ENCODE results near the gene SEMA3A. TPM values are rescaled to one million over a fixed set of nuclear protein-coding genes. Genes with fewer than 3 reads are reported as not detected.

SEMA3A gene
- polyA plus RNA-seq, 1 donor from 2014 or later = 22.8 TPM

DNA sequence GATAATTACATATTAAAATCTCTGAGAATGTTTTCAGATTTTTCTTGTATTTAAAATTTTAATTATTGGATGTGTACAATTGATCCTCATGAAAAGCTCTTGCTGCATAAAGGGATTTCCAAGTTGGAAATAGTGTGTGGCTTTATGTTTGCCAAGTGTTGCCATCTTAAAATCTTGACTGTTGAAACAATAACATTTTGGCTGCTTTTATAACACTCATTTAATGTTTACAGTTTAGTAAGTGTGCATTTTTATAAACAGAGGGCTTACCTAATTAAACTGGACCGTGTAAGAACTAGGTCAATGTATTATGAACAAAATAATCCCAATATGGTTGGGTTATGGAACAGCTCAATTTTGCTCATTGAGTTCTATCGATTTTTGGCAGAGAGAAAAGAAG, 23.9 kb downstream of the SEMA3A start:
- Histone ChIP-seq H3K9me3 (ENCODE audit: low read length) (peaks cover 5% of the 10 kb centered on the region), H2AFZ (ENCODE audit: low read depth, low read length) (no peak overlapping the region), H3K9ac (ENCODE audit: low read length) (no peak overlapping the region), H3K9me2 (ENCODE audit: insufficient read depth, low read length) (no peaks in the 10 kb centered on the region), H3K4me3 (ENCODE audit: low read length) (no peak overlapping the region), H3K79me2 (replicated peaks; ENCODE audit: insufficient read depth, low read length) (no peaks in the 10 kb centered on the region), H4K20me1 (ENCODE audit: insufficient read depth) (no peaks in the 10 kb centered on the region), H3K27ac (ENCODE audit: low read length) (no peak overlapping the region), H3K27me3 (ENCODE audit: insufficient read depth, low read depth, low read length) (no peaks in the 10 kb centered on the region), H3K36me3 (ENCODE audit: insufficient read depth, low read length) (no peaks in the 10 kb centered on the region), H3K4me2 (ENCODE audit: low read length) (no peak overlapping the region), H3F3A (ENCODE audit: insufficient read depth, low read length, poor library complexity, severe bottlenecking) (no peaks in the 10 kb centered on the region)
- TF ChIP-seq MXI1 (conservative IDR thresholded peaks at IDR 0.05; ENCODE audit: poor library complexity, severe bottlenecking) = no peak
- TF ChIP-seq SMC3 (conservative IDR thresholded peaks at IDR 0.05; ENCODE audit: poor library complexity) = no peak
- no peak for TF ChIP-seq POLR2AphosphoS5 (IDR thresholded peaks at IDR 0.05)
- TF ChIP-seq EZH2 (IDR thresholded peaks at IDR 0.05; ENCODE audit: borderline replicate concordance, insufficient read depth, low read length, poor library complexity, severe bottlenecking) = no peak
- TF ChIP-seq, protein P1, sequence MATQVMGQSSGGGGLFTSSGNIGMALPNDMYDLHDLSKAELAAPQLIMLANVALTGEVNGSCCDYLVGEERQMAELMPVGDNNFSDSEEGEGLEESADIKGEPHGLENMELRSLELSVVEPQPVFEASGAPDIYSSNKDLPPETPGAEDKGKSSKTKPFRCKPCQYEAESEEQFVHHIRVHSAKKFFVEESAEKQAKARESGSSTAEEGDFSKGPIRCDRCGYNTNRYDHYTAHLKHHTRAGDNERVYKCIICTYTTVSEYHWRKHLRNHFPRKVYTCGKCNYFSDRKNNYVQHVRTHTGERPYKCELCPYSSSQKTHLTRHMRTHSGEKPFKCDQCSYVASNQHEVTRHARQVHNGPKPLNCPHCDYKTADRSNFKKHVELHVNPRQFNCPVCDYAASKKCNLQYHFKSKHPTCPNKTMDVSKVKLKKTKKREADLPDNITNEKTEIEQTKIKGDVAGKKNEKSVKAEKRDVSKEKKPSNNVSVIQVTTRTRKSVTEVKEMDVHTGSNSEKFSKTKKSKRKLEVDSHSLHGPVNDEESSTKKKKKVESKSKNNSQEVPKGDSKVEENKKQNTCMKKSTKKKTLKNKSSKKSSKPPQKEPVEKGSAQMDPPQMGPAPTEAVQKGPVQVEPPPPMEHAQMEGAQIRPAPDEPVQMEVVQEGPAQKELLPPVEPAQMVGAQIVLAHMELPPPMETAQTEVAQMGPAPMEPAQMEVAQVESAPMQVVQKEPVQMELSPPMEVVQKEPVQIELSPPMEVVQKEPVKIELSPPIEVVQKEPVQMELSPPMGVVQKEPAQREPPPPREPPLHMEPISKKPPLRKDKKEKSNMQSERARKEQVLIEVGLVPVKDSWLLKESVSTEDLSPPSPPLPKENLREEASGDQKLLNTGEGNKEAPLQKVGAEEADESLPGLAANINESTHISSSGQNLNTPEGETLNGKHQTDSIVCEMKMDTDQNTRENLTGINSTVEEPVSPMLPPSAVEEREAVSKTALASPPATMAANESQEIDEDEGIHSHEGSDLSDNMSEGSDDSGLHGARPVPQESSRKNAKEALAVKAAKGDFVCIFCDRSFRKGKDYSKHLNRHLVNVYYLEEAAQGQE (IDR thresholded peaks at IDR 0.05; ENCODE audit: borderline replicate concordance) = no peak
- no peak for TF ChIP-seq RAD21 (conservative IDR thresholded peaks at IDR 0.05)
- TF ChIP-seq EP300 (conservative IDR thresholded peaks at IDR 0.05; ENCODE audit: poor library complexity, severe bottlenecking) = no peak
- TF ChIP-seq TAF1 (IDR thresholded peaks at IDR 0.05; ENCODE audit: low read depth) = no peak
- TF ChIP-seq, protein P2, sequence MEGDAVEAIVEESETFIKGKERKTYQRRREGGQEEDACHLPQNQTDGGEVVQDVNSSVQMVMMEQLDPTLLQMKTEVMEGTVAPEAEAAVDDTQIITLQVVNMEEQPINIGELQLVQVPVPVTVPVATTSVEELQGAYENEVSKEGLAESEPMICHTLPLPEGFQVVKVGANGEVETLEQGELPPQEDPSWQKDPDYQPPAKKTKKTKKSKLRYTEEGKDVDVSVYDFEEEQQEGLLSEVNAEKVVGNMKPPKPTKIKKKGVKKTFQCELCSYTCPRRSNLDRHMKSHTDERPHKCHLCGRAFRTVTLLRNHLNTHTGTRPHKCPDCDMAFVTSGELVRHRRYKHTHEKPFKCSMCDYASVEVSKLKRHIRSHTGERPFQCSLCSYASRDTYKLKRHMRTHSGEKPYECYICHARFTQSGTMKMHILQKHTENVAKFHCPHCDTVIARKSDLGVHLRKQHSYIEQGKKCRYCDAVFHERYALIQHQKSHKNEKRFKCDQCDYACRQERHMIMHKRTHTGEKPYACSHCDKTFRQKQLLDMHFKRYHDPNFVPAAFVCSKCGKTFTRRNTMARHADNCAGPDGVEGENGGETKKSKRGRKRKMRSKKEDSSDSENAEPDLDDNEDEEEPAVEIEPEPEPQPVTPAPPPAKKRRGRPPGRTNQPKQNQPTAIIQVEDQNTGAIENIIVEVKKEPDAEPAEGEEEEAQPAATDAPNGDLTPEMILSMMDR (IDR thresholded peaks at IDR 0.05; ENCODE audit: poor library complexity, severe bottlenecking) = no peak

DNA sequence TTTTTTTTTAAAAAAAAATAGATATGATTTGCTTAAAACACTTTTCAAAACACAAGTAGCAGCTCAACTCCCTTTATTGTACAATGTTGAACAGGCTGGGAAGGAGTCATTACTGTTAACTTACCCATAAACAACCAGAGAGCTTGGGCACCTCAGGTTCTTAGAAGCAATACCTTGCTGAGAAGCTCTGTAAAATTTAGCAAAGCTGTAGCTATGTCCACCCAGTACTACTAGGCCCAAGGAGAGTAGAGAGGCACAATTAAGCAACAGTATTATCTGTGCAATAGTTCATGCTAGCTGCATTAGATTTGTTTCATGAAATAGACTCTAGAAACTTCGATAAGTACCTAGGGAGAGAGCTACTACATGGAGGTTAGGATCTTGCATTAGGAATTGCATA, 32.0 kb downstream of the SEMA3A start:
- no peak for TF ChIP-seq EP300 (conservative IDR thresholded peaks at IDR 0.05; ENCODE audit: poor library complexity, severe bottlenecking)
- TF ChIP-seq POLR2AphosphoS5 (IDR thresholded peaks at IDR 0.05) = no peak
- TF ChIP-seq MXI1 (conservative IDR thresholded peaks at IDR 0.05; ENCODE audit: poor library complexity, severe bottlenecking) = no peak
- no peak for TF ChIP-seq TAF1 (IDR thresholded peaks at IDR 0.05; ENCODE audit: low read depth)
- no peak for TF ChIP-seq RAD21 (conservative IDR thresholded peaks at IDR 0.05)
- TF ChIP-seq, protein P1 (IDR thresholded peaks at IDR 0.05; ENCODE audit: borderline replicate concordance) = no peak
- TF ChIP-seq, protein P2 (IDR thresholded peaks at IDR 0.05; ENCODE audit: poor library complexity, severe bottlenecking) = no peak
- TF ChIP-seq EZH2 (IDR thresholded peaks at IDR 0.05; ENCODE audit: borderline replicate concordance, insufficient read depth, low read length, poor library complexity, severe bottlenecking) = no peak
- no peak for TF ChIP-seq SMC3 (conservative IDR thresholded peaks at IDR 0.05; ENCODE audit: poor library complexity)
- Histone ChIP-seq H3K9me2 (ENCODE audit: insufficient read depth, low read length) (no peaks in the 10 kb centered on the region), H4K20me1 (ENCODE audit: insufficient read depth) (no peaks in the 10 kb centered on the region), H3K27ac (ENCODE audit: low read length) (no peak overlapping the region), H3K36me3 (ENCODE audit: insufficient read depth, low read length) (no peaks in the 10 kb centered on the region), H3K4me2 (ENCODE audit: low read length) (no peak overlapping the region), H3K27me3 (ENCODE audit: insufficient read depth, low read depth, low read length) (no peaks in the 10 kb centered on the region), H3K79me2 (replicated peaks; ENCODE audit: insufficient read depth, low read length) (no peaks in the 10 kb centered on the region), H2AFZ (ENCODE audit: low read depth, low read length) (no peak overlapping the region), H3F3A (ENCODE audit: insufficient read depth, low read length, poor library complexity, severe bottlenecking) (no peaks in the 10 kb centered on the region), H3K9ac (ENCODE audit: low read length) (no peak overlapping the region), H3K9me3 (ENCODE audit: low read length) (no peaks in the 10 kb centered on the region), H3K4me3 (ENCODE audit: low read length) (no peak overlapping the region)

All from neural cell (in vitro differentiated cells).